ENCODE data around the gene ADISSP. TPM values are rescaled to one million over a fixed set of nuclear protein-coding genes. Genes with fewer than 3 reads are reported as not detected.

ADISSP gene
- total RNA-seq, 2 donors from 2014 or later: 11.2 to 26.7 TPM

GRCh38 chr20:3760655-3761348 lies 6.8 kb downstream of the ADISSP start:
- Histone ChIP-seq H3K27me3 (no peaks in the 10 kb centered on the region), H3K9me3 (no peaks in the 10 kb centered on the region), H3K4me1 (no peaks in the 10 kb centered on the region), H3K4me3 (no peak overlapping the region), H3K36me3 (replicated peaks in 1 of 2; ENCODE audit: insufficient read depth in 1 of 2, low read depth in 2 of 2) (no peaks in the 10 kb centered on the region), H3K27ac (no peak overlapping the region)
- TF ChIP-seq CTCF (IDR thresholded peaks at IDR 0.05): no peak
- TF ChIP-seq POLR2A (IDR thresholded peaks at IDR 0.05): no peak
- intact Hi-C loops (cut with DNase I): no loop called here
- ATAC-seq (no peak), DNase-seq (no peak)
- WGBS, 2 donors: 72 to 81% methylated on average over 10 of the region's 10 CpGs

- intact Hi-C loops (cut with DNase I): no loop called here
- no peaks in the 10 kb centered on the region for H3K27me3 ChIP-seq
- H3K4me1 ChIP-seq: no peaks in the 10 kb centered on the region
- H3K36me3 ChIP-seq (replicated peaks in 1 of 2; ENCODE audit: insufficient read depth in 1 of 2, low read depth in 2 of 2): no peaks in the 10 kb centered on the region
- no peak overlapping the region for H3K4me3 ChIP-seq
- H3K27ac ChIP-seq: no peak overlapping the region
- no peaks in the 10 kb centered on the region for H3K9me3 ChIP-seq
- DNase-seq (no peak), ATAC-seq (no peak)
- TF ChIP-seq CTCF (IDR thresholded peaks at IDR 0.05) (no peak), POLR2A (IDR thresholded peaks at IDR 0.05) (no peak)
- 83 to 87% methylated on average over 6 to 11 of the region's 11 CpGs for WGBS, 2 donors
Measured at GRCh38 chr20:3759884-3760283, 7.7 kb downstream of the ADISSP start.

GRCh38 chr20:3759316-3759823 lies 8.2 kb downstream of the ADISSP start:
- Histone ChIP-seq H3K27me3 (no peaks in the 10 kb centered on the region), H3K27ac (no peak overlapping the region), H3K9me3 (no peaks in the 10 kb centered on the region), H3K4me3 (no peak overlapping the region), H3K4me1 (no peaks in the 10 kb centered on the region), H3K36me3 (replicated peaks in 1 of 2; ENCODE audit: insufficient read depth in 1 of 2, low read depth in 2 of 2) (no peaks in the 10 kb centered on the region)
- intact Hi-C loops (cut with DNase I): no loop called here
- DNase-seq (no peak), ATAC-seq (no peak)
- 87 to 90% methylated on average over 10 to 11 of the region's 11 CpGs for WGBS, 2 donors
- TF ChIP-seq POLR2A (IDR thresholded peaks at IDR 0.05) (no peak), CTCF (IDR thresholded peaks at IDR 0.05) (no peak)

- TF ChIP-seq CTCF (IDR thresholded peaks at IDR 0.05) (no peak), POLR2A (IDR thresholded peaks at IDR 0.05) (no peak)
- no peaks in the 10 kb centered on the region for H3K36me3 ChIP-seq (replicated peaks in 1 of 2; ENCODE audit: insufficient read depth in 1 of 2, low read depth in 2 of 2)
- DNase-seq: no peak
- intact Hi-C loops (cut with DNase I): no loop called here
- 81 to 88% methylated on average over 11 of the region's 11 CpGs for WGBS, 2 donors
- H3K27ac ChIP-seq: no peak overlapping the region
- H3K4me3 ChIP-seq: no peak overlapping the region
- no peak for ATAC-seq
- H3K27me3 ChIP-seq: no peaks in the 10 kb centered on the region
- H3K9me3 ChIP-seq: no peaks in the 10 kb centered on the region
- H3K4me1 ChIP-seq: no peaks in the 10 kb centered on the region
Measured at GRCh38 chr20:3758566-3758965, 9.0 kb downstream of the ADISSP start.

GRCh38 chr20:3757268-3757667 lies 10.3 kb downstream of the ADISSP start:
- H3K4me1 ChIP-seq: peaks cover 6% of the 10 kb centered on the region
- no peaks in the 10 kb centered on the region for H3K36me3 ChIP-seq (replicated peaks in 1 of 2; ENCODE audit: insufficient read depth in 1 of 2, low read depth in 2 of 2)
- no peak for DNase-seq
- no peak overlapping the region for H3K27ac ChIP-seq
- intact Hi-C loops (cut with DNase I): no loop called here
- no peak for ATAC-seq
- no peak for TF ChIP-seq CTCF (IDR thresholded peaks at IDR 0.05)
- no peak for TF ChIP-seq POLR2A (IDR thresholded peaks at IDR 0.05)
- 76 to 92% methylated on average over 2 of the region's 2 CpGs for WGBS, 2 donors
- no peaks in the 10 kb centered on the region for H3K9me3 ChIP-seq
- no peak overlapping the region for H3K4me3 ChIP-seq
- no peaks in the 10 kb centered on the region for H3K27me3 ChIP-seq

Data from body of pancreas (tissue), 4 donors.